Transverse colon (tissue), 4 donors: ENCODE data around the gene BACH2.

Source experiments
- EP300 ChIP-seq: sonication (generic); formaldehyde crosslinking; IDR thresholded peaks from one replicate; pipeline ENCODE4 v1.6.1; 2017; ENCODE audit warnings: antibody characterized with exemption, low read depth
- POLR2A ChIP-seq: fragments of 450-650 bp; IDR thresholded peaks from one replicate; pipeline ENCODE4 v1.6.1; 2016; ENCODE audit warnings: antibody characterized with exemption, mild to moderate bottlenecking, moderate library complexity
- POLR2AphosphoS5 ChIP-seq, 3 donors: sonication (generic); formaldehyde crosslinking; IDR thresholded peaks; one replicate each; pipeline ENCODE4 v1.6.1; 2016; ENCODE audit warnings: antibody characterized with exemption in 3 of 3
- TF ChIP-seq, protein P1 (sequence below), 5 experiments: fragments of 200-600 bp in 3 of 5; fragments of 450-650 bp in 2 of 5; sonication (generic) in 3 of 5; IDR thresholded peaks; 1 replicate in 2 of 5; 2 replicates in 3 of 5; pipeline ENCODE4 v1.5.1; 2016 to 2017; ENCODE audit warnings: antibody characterized with exemption in 5 of 5, inconsistent platforms in 3 of 5, mild to moderate bottlenecking in 2 of 5, moderate library complexity in 1 of 5

DNA sequence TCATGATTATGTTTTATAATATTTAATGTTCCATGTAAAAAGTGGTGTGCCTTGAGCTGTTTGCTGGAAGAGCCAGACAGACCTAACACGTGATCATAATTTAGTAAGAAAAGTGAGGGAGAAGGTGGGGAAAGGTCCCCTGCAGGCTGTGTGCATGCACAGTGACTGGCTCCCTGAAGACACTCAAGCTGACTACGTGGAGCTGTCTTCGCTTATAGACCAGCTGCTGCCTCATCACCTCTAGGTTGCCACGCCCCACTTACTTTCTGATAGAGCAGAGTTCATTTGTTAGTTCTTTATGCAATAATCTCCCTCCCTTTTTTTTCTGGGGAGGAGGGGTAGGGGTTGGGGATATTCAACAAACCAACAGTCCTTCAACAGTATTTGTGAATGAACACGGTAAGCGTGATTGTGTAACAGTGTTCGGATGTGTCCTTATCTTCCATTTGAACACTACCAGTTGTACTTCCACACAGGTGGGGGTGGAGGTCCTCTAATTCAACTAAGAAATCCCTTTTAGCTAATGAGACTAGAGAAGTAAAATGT, 157.3 kb downstream of the BACH2 start:
- TF ChIP-seq, protein P1, sequence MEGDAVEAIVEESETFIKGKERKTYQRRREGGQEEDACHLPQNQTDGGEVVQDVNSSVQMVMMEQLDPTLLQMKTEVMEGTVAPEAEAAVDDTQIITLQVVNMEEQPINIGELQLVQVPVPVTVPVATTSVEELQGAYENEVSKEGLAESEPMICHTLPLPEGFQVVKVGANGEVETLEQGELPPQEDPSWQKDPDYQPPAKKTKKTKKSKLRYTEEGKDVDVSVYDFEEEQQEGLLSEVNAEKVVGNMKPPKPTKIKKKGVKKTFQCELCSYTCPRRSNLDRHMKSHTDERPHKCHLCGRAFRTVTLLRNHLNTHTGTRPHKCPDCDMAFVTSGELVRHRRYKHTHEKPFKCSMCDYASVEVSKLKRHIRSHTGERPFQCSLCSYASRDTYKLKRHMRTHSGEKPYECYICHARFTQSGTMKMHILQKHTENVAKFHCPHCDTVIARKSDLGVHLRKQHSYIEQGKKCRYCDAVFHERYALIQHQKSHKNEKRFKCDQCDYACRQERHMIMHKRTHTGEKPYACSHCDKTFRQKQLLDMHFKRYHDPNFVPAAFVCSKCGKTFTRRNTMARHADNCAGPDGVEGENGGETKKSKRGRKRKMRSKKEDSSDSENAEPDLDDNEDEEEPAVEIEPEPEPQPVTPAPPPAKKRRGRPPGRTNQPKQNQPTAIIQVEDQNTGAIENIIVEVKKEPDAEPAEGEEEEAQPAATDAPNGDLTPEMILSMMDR (IDR thresholded peaks at IDR 0.05), result no peak
- TF ChIP-seq POLR2A, result no peak
- no peak for TF ChIP-seq POLR2AphosphoS5 (IDR thresholded peaks at IDR 0.05)
- TF ChIP-seq EP300, result no peak
